ENCODE results near the gene MOXD1.

MOXD1 gene

DNA sequence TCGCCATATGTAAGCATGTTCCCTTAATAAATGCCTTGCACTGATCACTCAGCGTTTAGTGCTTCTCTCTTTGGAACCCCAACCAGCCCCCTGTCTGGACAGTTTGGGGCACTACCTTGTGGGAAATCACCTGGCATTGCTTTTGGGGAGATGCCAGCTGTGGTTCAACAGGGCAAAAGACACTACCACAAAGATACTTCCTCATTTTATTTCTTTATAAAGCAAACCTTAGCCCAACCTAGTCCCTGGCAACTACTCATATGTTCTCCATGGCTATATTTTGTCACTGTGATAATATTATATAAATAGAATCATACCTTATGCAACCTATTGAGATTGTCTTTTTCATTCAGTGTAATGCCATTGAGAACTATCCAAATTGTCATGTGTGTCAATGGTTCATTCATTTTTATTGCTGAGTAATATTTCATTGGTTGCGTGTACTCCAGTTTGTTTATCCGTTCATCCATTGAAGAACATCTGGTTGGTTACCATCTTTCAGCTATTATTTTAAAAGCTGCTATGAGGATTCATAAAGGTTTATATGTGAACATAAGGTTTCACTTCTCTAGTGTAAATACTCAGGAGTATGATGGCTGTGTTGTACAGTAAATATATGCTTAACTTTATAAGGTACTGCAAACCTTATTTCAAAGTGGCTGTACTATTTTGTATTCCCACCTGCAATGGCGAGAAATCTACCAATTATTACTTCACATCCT is 114.8 kb downstream of the MOXD1 start:
- Histone ChIP-seq H3K27me3 (peaks cover 51% of the 10 kb centered on the region), H3K4me3 (ENCODE audit: low read depth in 1 of 2, low read length in 1 of 2) (no peak overlapping the region), H3K27ac (no peak overlapping the region), H3K36me3 (no peaks in the 10 kb centered on the region), H3K4me1 (ENCODE audit: control insufficient read depth in 1 of 2, insufficient read depth in 1 of 2, low read depth in 1 of 2, low read length in 1 of 2) (no peaks in the 10 kb centered on the region), H3K9me3 (no peaks in the 10 kb centered on the region)
- no peak for TF ChIP-seq CTCF (IDR thresholded peaks at IDR 0.05)

DNA sequence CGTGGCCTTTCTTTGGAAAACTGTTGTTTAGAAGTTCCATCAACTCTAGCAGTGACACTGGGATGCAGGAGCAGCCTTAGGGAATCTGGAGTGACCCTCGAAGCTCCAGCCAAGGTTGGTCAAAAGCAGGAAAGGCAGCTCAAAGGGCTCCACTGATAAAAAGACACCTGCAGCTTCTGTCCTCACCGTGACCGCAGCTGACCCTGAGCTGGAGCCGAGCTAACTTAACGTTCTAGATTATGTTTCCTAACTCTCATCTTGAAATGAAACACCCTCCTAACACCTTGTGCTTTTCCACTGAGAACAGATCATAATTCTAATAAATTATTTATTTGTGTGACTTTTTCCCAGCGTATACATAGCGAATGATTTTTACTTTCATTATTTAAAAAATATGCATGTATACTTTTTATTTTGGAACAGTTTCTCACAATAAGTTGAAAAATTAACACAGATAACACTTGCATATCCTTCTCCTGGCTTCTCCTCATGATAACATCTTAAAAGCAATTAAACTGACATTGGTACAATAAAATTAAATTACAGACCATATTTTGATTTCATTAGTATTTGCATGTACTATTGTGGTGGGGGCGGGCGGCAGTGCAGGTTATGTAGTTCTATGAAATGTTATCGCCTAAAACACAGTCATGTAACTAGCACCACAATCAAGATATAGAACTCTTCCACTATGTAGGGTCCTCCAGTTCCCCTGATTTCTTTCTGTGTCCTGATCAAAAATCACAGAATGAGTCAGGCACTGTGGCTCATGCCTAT is 116.1 kb downstream of the MOXD1 start:
- Histone ChIP-seq H3K4me1 (ENCODE audit: control insufficient read depth in 1 of 2, insufficient read depth in 1 of 2, low read depth in 1 of 2, low read length in 1 of 2) (no peaks in the 10 kb centered on the region), H3K27me3 (peaks cover 56% of the 10 kb centered on the region), H3K4me3 (ENCODE audit: low read depth in 1 of 2, low read length in 1 of 2) (no peak overlapping the region), H3K36me3 (no peaks in the 10 kb centered on the region), H3K9me3 (no peaks in the 10 kb centered on the region), H3K27ac (no peak overlapping the region)
- no peak for TF ChIP-seq CTCF (IDR thresholded peaks at IDR 0.05)

DNA sequence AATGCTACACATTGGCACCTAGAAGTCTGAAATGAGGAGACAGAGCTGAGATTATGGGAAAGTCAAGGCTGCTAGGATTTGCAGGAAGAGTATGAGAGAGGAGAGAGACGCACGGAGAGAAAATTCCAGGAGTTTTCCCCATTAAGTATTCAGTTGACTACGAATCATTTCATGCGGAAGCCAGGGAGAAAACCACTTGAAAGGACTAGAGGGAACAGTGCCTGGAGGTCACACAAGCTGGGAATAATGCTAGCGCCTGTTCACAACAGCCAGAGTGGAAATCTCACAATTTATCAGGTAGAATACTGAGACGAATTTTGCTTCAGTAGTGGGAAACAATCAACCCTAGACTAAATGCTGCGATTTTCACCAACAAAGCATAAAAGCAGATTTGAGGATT is 118.6 kb downstream of the MOXD1 start:
- no peaks in the 10 kb centered on the region for H3K9me3 ChIP-seq
- no peak for TF ChIP-seq CTCF (IDR thresholded peaks at IDR 0.05)
- no peak overlapping the region for H3K27ac ChIP-seq
- H3K27me3 ChIP-seq, result peaks cover 50% of the 10 kb centered on the region
- no peak overlapping the region for H3K4me3 ChIP-seq (ENCODE audit: low read depth in 1 of 2, low read length in 1 of 2)
- no peaks in the 10 kb centered on the region for H3K36me3 ChIP-seq
- H3K4me1 ChIP-seq (ENCODE audit: control insufficient read depth in 1 of 2, insufficient read depth in 1 of 2, low read depth in 1 of 2, low read length in 1 of 2), result no peaks in the 10 kb centered on the region

- Histone ChIP-seq H3K4me3 (ENCODE audit: low read depth in 1 of 2, low read length in 1 of 2) (no peak overlapping the region), H3K9me3 (no peaks in the 10 kb centered on the region)
Observed at GRCh38 chr6:132280436-132280835, 120.8 kb downstream of the MOXD1 start.

GRCh38 chr6:132279592-132280139 is 121.6 kb downstream of the MOXD1 start:
- peak; percentile 51 for TF ChIP-seq CTCF (IDR thresholded peaks at IDR 0.05)
- no peaks in the 10 kb centered on the region for H3K9me3 ChIP-seq
- no peaks in the 10 kb centered on the region for H3K36me3 ChIP-seq
- peaks cover 59% of the 10 kb centered on the region for H3K27me3 ChIP-seq
- no peak overlapping the region for H3K27ac ChIP-seq
- no peaks in the 10 kb centered on the region for H3K4me1 ChIP-seq (ENCODE audit: control insufficient read depth in 1 of 2, insufficient read depth in 1 of 2, low read depth in 1 of 2, low read length in 1 of 2)
- H3K4me3 ChIP-seq (ENCODE audit: low read depth in 1 of 2, low read length in 1 of 2), result peak overlapping the region in 1 of 2 experiments; percentile 44

More at GRCh38 chr6:132280436-132280835, 120.8 kb downstream of the MOXD1 start:
- H3K36me3 ChIP-seq, result no peaks in the 10 kb centered on the region
- no peak for TF ChIP-seq CTCF (IDR thresholded peaks at IDR 0.05)
- H3K27me3 ChIP-seq, result peaks cover 62% of the 10 kb centered on the region
- H3K27ac ChIP-seq, result no peak overlapping the region
- no peaks in the 10 kb centered on the region for H3K4me1 ChIP-seq (ENCODE audit: control insufficient read depth in 1 of 2, insufficient read depth in 1 of 2, low read depth in 1 of 2, low read length in 1 of 2)

All from neutrophil (primary cell).